Sigmoid colon (tissue), 4 donors: ENCODE measurements around the gene CHRNA4.

Experiments
- EP300 ChIP-seq, 4 donors: sonication (generic); formaldehyde crosslinking; IDR thresholded peaks; one replicate each; pipeline ENCODE4 v1.6.1; 2017; ENCODE audit warnings: antibody characterized with exemption in 4 of 4
- POLR2A ChIP-seq, 2 donors: fragments of 450-650 bp; IDR thresholded peaks; one replicate each; pipeline ENCODE4 v1.6.1; 2016; ENCODE audit warnings: antibody characterized with exemption in 2 of 2, mild to moderate bottlenecking in 2 of 2, moderate library complexity in 2 of 2

GRCh38 chr20:63363013-63363957, 2.1 kb upstream of the CHRNA4 start:
- no peak for TF ChIP-seq POLR2A (IDR thresholded peaks at IDR 0.05)
- no peak for TF ChIP-seq EP300 (IDR thresholded peaks at IDR 0.05)
